PC-9 (cell line): Measurements from ENCODE around the gene PRR35. TPM values are rescaled to one million over a fixed set of nuclear protein-coding genes. Genes with fewer than 3 reads are reported as not detected.

Source experiments
- BruUV-seq: library from RNA; stranded (reverse); fragments of 400-500 nt; replicated peaks from 2 replicates; lab custom pipeline; 2021; lab: Mats Ljungman, UMichigan
- CTCF ChIA-PET: fragments of 300-600 bp; sonication (Branson Sonifier 250); formaldehyde crosslinking; loops from one replicate; lab custom pipeline; 2022; ENCODE audit warnings: antibody characterized with exemption; lab: Charles Lee
- POLR2A ChIA-PET: fragments of 300-600 bp; sonication (Branson Sonifier 250); formaldehyde crosslinking; loops from one replicate; lab custom pipeline; 2022; ENCODE audit warnings: antibody characterized with exemption; ENCODE audit not compliant: unreplicated experiment; lab: Charles Lee
- DNase-seq, 2 experiments: peaks; one replicate each; pipeline versions ENCODE4 v3.0.0 to v3.0.0-alpha.2; 2015 to 2022; ENCODE audit warnings: mixed read lengths in 1 of 2
- H2AFZ ChIP-seq: fragments of 200-600 bp; sonication (generic); 2 replicates; pipeline ENCODE4 v1.8.1; 2017; ENCODE audit warnings: antibody characterized with exemption
- H3F3A ChIP-seq: fragments of 200-600 bp; sonication (generic); 2 replicates; pipeline ENCODE4 v1.8.1; 2017; ENCODE audit warnings: antibody characterized with exemption, mild to moderate bottlenecking, low read depth; ENCODE audit not compliant: insufficient read depth
- H3K27ac ChIP-seq: fragments of 200-600 bp; sonication (generic); 2 replicates; pipeline ENCODE4 v1.6.1; 2016; ENCODE audit warnings: mixed run types
- H3K27me3 ChIP-seq: fragments of 200-600 bp; sonication (generic); 2 replicates; pipeline ENCODE4 v1.6.1; 2016; ENCODE audit warnings: low read depth, mixed run types; ENCODE audit not compliant: insufficient read depth
- H3K36me3 ChIP-seq: fragments of 200-600 bp; sonication (generic); 2 replicates; pipeline ENCODE4 v1.6.1; 2016; ENCODE audit warnings: low read depth, mixed run types
- H3K4me1 ChIP-seq: fragments of 200-600 bp; sonication (generic); replicated peaks from 2 replicates; pipeline ENCODE4 v1.6.1; 2016; ENCODE audit warnings: mixed run types; ENCODE audit not compliant: insufficient read depth
- H3K4me2 ChIP-seq: fragments of 200-600 bp; sonication (generic); 2 replicates; pipeline ENCODE4 v1.6.1; 2017; ENCODE audit warnings: mixed run types
- H3K4me3 ChIP-seq: fragments of 200-600 bp; sonication (generic); 2 replicates; pipeline ENCODE4 v1.6.1; 2016; ENCODE audit warnings: mixed run types
- H3K79me2 ChIP-seq: fragments of 200-600 bp; sonication (generic); 2 replicates; pipeline ENCODE4 v1.6.1; 2017; ENCODE audit warnings: low read depth, mixed run types
- H3K9me2 ChIP-seq: fragments of 200-600 bp; sonication (generic); 2 replicates; pipeline ENCODE4 v1.8.1; 2017; ENCODE audit warnings: mild to moderate bottlenecking; ENCODE audit not compliant: insufficient read depth
- H3K9me3 ChIP-seq: fragments of 200-600 bp; sonication (generic); 2 replicates; pipeline ENCODE4 v1.8.1; 2016; ENCODE audit warnings: low read depth; ENCODE audit not compliant: insufficient read depth
- H4K20me1 ChIP-seq: fragments of 200-600 bp; sonication (generic); 2 replicates; pipeline ENCODE4 v1.8.1; 2017; ENCODE audit not compliant: insufficient read depth
- EZH2 ChIP-seq: fragments of 200-600 bp; sonication (generic); IDR thresholded peaks from 2 replicates; pipeline ENCODE4 v1.8.0; 2017; ENCODE audit warnings: antibody characterized with exemption, low read depth
- intact Hi-C: fragments of 100-400 bp; cut with micrococcal nuclease; formaldehyde crosslinking; loops from one replicate; pipeline ENCODE4 v1.10.0; 2022; ENCODE audit not compliant: unreplicated experiment
- total RNA-seq: library from RNA; stranded (reverse); gene quantifications from 2 replicates; pipeline ENCODE4 v1.2.3, GENCODE V29; 2021
- TF ChIP-seq, protein P1 (sequence below): fragments of 200-600 bp; sonication (generic); conservative IDR thresholded peaks from 2 replicates; pipeline ENCODE4 v1.6.1; 2017; ENCODE audit warnings: mixed run types, antibody characterized with exemption, mild to moderate bottlenecking, moderate library complexity

Gene PRR35
- total RNA-seq, 1 experiment from 2014 or later: not detected

DNA sequence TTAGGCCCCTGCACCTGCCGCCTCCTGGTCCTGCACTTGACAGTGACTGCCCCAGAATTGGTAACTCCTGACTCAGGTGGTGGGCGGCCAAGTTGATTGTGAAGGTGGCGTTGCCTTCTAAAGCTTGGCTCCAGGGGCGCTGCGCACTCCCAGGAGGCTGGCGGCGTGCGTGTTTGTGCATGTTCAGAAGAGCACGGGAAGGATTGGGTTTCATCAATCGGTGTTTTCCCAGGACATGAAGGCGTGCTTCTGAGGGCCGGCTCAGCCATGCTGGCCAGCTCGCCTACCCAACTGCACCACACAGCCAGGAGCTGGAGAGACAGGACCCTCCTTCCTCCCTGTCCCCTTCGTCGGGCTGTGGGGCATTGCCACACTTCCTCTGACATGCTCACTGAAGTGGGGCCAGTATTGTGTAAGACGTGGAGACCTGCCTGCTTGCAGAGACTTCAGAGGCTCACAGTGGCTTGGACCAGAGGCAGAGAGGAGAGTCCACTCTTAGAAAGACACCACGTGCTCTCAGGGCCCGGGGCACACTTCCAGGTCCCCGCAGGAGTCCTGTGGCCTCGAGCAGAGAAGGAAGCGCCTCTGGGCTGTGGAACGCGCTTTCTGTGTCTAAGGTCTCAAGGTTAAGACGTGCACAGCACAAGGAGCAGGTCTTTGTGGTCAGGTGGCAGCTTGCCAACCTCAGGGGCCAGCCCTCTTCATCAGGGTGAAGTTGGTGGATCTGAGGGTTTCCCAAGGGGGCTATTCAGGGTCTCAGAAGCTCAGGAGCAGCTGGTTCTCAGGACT lies 32.5 kb downstream of the PRR35 start:
- H3F3A ChIP-seq: peaks cover 30% of the 10 kb centered on the region
- H3K4me2 ChIP-seq: peak overlapping the region; percentile 99
- H3K27ac ChIP-seq: peak overlapping the region; percentile 76
- intact Hi-C loops: loop anchor here (1.0 to 2.0 kb wide), 3 partner anchors 35 to 57 kb away; partner anchors contain the start of genes METTL26 and WDR90
- peak; percentile 70 to 75 for DNase-seq
- no peaks in the 10 kb centered on the region for H3K27me3 ChIP-seq
- no peaks in the 10 kb centered on the region for H3K9me2 ChIP-seq
- H2AFZ ChIP-seq: no peak overlapping the region
- peaks cover 44% of the 10 kb centered on the region for H3K4me1 ChIP-seq
- ChIA-PET CTCF (interaction anchor here (0.6 to 1.5 kb wide), 5 partner anchors 17 to 72 kb away, joined by 3 to 4 read pairs (median 3); partner anchors contain the start of gene METTL26), POLR2A (interaction anchor here (0.6 to 0.7 kb wide), 2 partner anchors 29 to 168 kb away, joined by 4 to 6 read pairs; no protein-coding TSS in a partner anchor)
- peaks cover 44% of the 10 kb centered on the region for H4K20me1 ChIP-seq
- H3K36me3 ChIP-seq: no peaks in the 10 kb centered on the region
- peaks cover 67% of the 10 kb centered on the region for H3K79me2 ChIP-seq
- BruUV-seq: no TSS peak
- H3K9me3 ChIP-seq: no peaks in the 10 kb centered on the region
- peak overlapping the region; percentile 20; the same call in 1 of the 2 replicates for H3K4me3 ChIP-seq
- no peak for TF ChIP-seq EZH2
- TF ChIP-seq, protein P1, sequence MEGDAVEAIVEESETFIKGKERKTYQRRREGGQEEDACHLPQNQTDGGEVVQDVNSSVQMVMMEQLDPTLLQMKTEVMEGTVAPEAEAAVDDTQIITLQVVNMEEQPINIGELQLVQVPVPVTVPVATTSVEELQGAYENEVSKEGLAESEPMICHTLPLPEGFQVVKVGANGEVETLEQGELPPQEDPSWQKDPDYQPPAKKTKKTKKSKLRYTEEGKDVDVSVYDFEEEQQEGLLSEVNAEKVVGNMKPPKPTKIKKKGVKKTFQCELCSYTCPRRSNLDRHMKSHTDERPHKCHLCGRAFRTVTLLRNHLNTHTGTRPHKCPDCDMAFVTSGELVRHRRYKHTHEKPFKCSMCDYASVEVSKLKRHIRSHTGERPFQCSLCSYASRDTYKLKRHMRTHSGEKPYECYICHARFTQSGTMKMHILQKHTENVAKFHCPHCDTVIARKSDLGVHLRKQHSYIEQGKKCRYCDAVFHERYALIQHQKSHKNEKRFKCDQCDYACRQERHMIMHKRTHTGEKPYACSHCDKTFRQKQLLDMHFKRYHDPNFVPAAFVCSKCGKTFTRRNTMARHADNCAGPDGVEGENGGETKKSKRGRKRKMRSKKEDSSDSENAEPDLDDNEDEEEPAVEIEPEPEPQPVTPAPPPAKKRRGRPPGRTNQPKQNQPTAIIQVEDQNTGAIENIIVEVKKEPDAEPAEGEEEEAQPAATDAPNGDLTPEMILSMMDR: no peak

- Histone ChIP-seq H3K4me1 (peaks cover 40% of the 10 kb centered on the region), H3K36me3 (no peaks in the 10 kb centered on the region), H3K4me2 (peak overlapping the region; percentile 99), H4K20me1 (peaks cover 44% of the 10 kb centered on the region), H3K27me3 (no peaks in the 10 kb centered on the region), H3K79me2 (peaks cover 60% of the 10 kb centered on the region), H2AFZ (no peak overlapping the region), H3K27ac (peak overlapping the region; percentile 76), H3K4me3 (peak overlapping the region; percentile 20; the same call in 1 of the 2 replicates), H3F3A (peaks cover 28% of the 10 kb centered on the region), H3K9me2 (no peaks in the 10 kb centered on the region), H3K9me3 (no peaks in the 10 kb centered on the region)
- peak; percentile 83 to 94 for DNase-seq
- intact Hi-C loops: loop anchor here (1.0 to 2.0 kb wide), 3 partner anchors 34 to 56 kb away; partner anchors contain the start of genes METTL26 and WDR90
- no TSS peak for BruUV-seq
- ChIA-PET CTCF (interaction anchor here (0.9 to 1.5 kb wide), 3 partner anchors 17 to 43 kb away, joined by 3 to 4 read pairs (median 3); partner anchors contain the start of gene METTL26), POLR2A (interaction anchor here (0.5 to 0.7 kb wide), 6 partner anchors 29 to 240 kb away, joined by 4 to 6 read pairs (median 4); no protein-coding TSS in a partner anchor)
- TF ChIP-seq, protein P1: no peak
- TF ChIP-seq EZH2: no peak
These were observed 33.2 kb downstream of the PRR35 start for GRCh38 chr16:593406-593805.

DNA sequence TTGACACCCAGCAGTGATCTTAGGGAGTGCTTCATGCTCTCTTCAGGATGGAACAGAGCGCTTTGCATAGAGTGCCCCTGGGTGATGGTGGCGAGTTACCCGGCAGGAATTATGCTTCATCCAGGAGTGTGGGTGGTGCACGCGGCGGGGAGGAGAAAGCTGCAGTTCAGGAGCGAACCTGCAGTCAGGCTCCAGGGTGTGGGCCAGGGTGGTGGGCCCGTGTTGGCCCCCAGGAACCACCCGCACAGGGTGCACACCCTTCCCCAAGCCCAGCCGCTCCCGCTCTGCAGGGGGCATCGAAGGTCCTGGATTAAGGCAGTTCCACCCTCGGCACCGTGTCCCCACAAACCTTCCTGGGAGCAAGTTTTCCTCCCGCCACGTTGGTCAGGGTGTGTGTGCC lies 33.6 kb downstream of the PRR35 start:
- Histone ChIP-seq H3K36me3 (no peaks in the 10 kb centered on the region), H3K4me3 (peak overlapping the region; percentile 14; the same call in 1 of the 2 replicates), H3K4me2 (peak overlapping the region; percentile 99), H3K27ac (peak overlapping the region; percentile 76), H3K4me1 (peaks cover 40% of the 10 kb centered on the region), H2AFZ (no peak overlapping the region), H3F3A (peaks cover 32% of the 10 kb centered on the region), H3K9me3 (no peaks in the 10 kb centered on the region), H4K20me1 (peaks cover 44% of the 10 kb centered on the region), H3K27me3 (no peaks in the 10 kb centered on the region), H3K9me2 (no peaks in the 10 kb centered on the region), H3K79me2 (peaks cover 57% of the 10 kb centered on the region)
- ChIA-PET POLR2A (interaction anchor here (0.5 to 0.7 kb wide), 6 partner anchors 28 to 241 kb away, joined by 4 to 6 read pairs (median 4); no protein-coding TSS in a partner anchor), CTCF (interaction anchor here (1.0 to 1.5 kb wide), 2 partner anchors 16 to 37 kb away, joined by 3 read pairs; no protein-coding TSS in a partner anchor)
- no TSS peak for BruUV-seq
- intact Hi-C loops: loop anchor here (1.0 to 2.0 kb wide), 3 partner anchors 33 to 55 kb away; partner anchors contain the start of genes METTL26 and WDR90
- DNase-seq: no peak
- no peak for TF ChIP-seq EZH2
- TF ChIP-seq, protein P1: no peak
